SJSA1 (cell line): ENCODE measurements around the gene MBTPS1. TPM values are rescaled to one million over a fixed set of nuclear protein-coding genes. Genes with fewer than 3 reads are reported as not detected.
A peak's percentile ranks its signal among the peaks of the same experiment; 100 is the strongest.

Experiments
- DNase-seq, 2 experiments: peaks; one replicate each; pipeline ENCODE4 v3.0.0-alpha.2; 2015 to 2020; ENCODE audit warnings: low spot score in 2 of 2, low read depth in 1 of 2
- H3K27ac ChIP-seq: fragments of 250-450 bp; sonication (Bioruptor Pico); 2 replicates; pipeline ENCODE4 v1.5.1; 2020; ENCODE audit warnings: mild to moderate bottlenecking, moderate library complexity
- H3K27me3 ChIP-seq: fragments of 250-450 bp; sonication (Bioruptor Pico); replicated peaks from 2 replicates; pipeline ENCODE4 v1.5.1; 2020; ENCODE audit warnings: mild to moderate bottlenecking, moderate library complexity
- H3K36me3 ChIP-seq: fragments of 250-450 bp; sonication (Bioruptor Pico); 2 replicates; pipeline ENCODE4 v1.5.1; 2020; ENCODE audit warnings: mild to moderate bottlenecking
- H3K4me1 ChIP-seq: fragments of 250-450 bp; sonication (Bioruptor Pico); replicated peaks from 2 replicates; pipeline ENCODE4 v1.6.1; 2021; ENCODE audit warnings: mild to moderate bottlenecking
- H3K4me3 ChIP-seq: fragments of 250-450 bp; sonication (Bioruptor Pico); 2 replicates; pipeline ENCODE4 v1.5.1; 2020; ENCODE audit warnings: mild to moderate bottlenecking
- H3K9me3 ChIP-seq: fragments of 250-450 bp; sonication (Bioruptor Pico); replicated peaks from 2 replicates; pipeline ENCODE4 v1.5.1; 2020; ENCODE audit warnings: mild to moderate bottlenecking
- total RNA-seq: library from RNA; depleted of rRNA; stranded (reverse); fragments of >200 nt; shearing (Covaris generic); gene quantifications from 2 replicates; pipeline ENCODE4 v1.2.3, GENCODE V29; 2014

Gene MBTPS1
- total RNA-seq, 1 experiment from 2014 or later, result 64.9 TPM

DNA sequence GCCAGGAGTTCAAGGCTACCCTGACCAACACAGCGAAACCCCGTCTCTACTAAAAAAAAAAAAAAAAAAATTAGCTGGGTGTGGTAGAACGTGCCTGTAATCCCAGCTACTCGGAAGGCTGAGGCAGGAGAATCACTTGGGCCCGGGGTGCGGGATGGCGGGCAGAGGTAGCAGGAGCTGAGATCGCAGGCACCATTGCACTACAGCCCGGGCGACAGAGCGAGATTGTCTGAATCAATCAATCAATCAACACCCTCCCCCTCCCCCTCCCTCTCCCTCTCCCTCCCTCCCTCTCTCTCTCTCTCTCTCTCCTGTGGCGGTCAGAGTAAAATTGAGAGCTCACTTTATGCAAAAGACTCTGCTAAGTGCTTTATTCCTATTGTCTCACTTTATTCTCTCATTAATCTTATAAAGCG, 27.1 kb upstream of the MBTPS1 start:
- no peaks in the 10 kb centered on the region for H3K9me3 ChIP-seq
- no peak for DNase-seq
- peaks cover 2% of the 10 kb centered on the region; the same call in 1 of the 2 replicates for H3K27me3 ChIP-seq
- peak overlapping the region; percentile 88 for H3K4me3 ChIP-seq
- H3K4me1 ChIP-seq, result peaks cover 15% of the 10 kb centered on the region
- no peak overlapping the region for H3K27ac ChIP-seq
- no peaks in the 10 kb centered on the region for H3K36me3 ChIP-seq

- Histone ChIP-seq H3K4me1 (peaks cover 21% of the 10 kb centered on the region), H3K9me3 (no peaks in the 10 kb centered on the region), H3K4me3 (no peak overlapping the region), H3K27me3 (no peaks in the 10 kb centered on the region; the same call in 1 of the 2 replicates), H3K27ac (no peak overlapping the region), H3K36me3 (no peaks in the 10 kb centered on the region)
- DNase-seq, result no peak
Measured at GRCh38 chr16:84143081-84143480, 26.3 kb upstream of the MBTPS1 start.

- H3K9me3 ChIP-seq, result no peaks in the 10 kb centered on the region
- H3K4me1 ChIP-seq, result peaks cover 39% of the 10 kb centered on the region
- no peak overlapping the region for H3K27ac ChIP-seq
- no peaks in the 10 kb centered on the region for H3K36me3 ChIP-seq
- DNase-seq, result no peak
- no peaks in the 10 kb centered on the region for H3K27me3 ChIP-seq
- H3K4me3 ChIP-seq, result no peak overlapping the region
Measured at GRCh38 chr16:84141143-84141670, 24.5 kb upstream of the MBTPS1 start.

- H3K4me1 ChIP-seq, result peaks cover 42% of the 10 kb centered on the region
- no peaks in the 10 kb centered on the region for H3K9me3 ChIP-seq
- no peaks in the 10 kb centered on the region for H3K27me3 ChIP-seq
- no peak overlapping the region for H3K27ac ChIP-seq
- DNase-seq, result no peak
- H3K36me3 ChIP-seq, result no peaks in the 10 kb centered on the region
- H3K4me3 ChIP-seq, result no peak overlapping the region
Measured at GRCh38 chr16:84139628-84140258, 23.0 kb upstream of the MBTPS1 start.

DNA sequence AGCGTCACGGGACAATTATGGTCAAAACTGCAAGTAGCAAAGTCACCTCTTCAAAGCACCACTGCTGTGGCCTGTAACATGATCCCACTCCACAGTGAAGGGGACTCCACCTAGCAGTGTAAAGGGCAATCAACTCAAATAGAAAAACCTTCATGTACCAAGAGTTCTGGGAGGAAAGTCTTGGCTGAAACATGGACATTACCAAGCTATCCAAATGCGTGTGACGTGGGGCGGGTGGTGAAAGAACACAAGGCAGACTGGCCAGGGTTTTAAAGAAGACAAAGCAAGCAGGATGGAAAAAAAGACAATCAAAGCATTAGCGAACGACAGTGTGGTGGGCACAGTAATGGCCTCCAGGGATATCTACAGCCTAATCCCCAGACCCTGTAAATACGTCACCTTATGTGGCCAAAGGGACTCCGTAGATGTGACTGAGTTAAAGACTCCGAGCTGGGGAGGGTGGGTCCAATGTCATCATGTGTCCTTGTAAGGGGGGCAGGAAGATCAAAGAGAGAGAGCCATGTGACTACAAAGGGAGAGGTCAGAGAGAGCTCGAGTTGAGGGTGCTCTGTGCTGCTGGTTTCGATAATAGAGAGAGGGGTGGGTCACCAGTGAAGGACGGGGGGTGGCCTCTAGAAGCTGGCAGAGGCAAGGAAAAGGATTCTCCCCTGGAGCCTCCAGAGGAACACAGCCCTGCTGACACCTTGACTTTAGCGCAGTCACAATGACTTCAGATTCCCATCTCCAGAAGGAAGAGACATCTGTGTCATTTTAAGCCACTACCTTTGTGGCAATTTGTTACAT, 22.3 kb upstream of the MBTPS1 start:
- H3K9me3 ChIP-seq, result no peaks in the 10 kb centered on the region
- no peaks in the 10 kb centered on the region for H3K27me3 ChIP-seq
- no peak overlapping the region for H3K27ac ChIP-seq
- peak in 1 of 2 experiments; percentile 31 for DNase-seq
- no peaks in the 10 kb centered on the region for H3K36me3 ChIP-seq
- H3K4me1 ChIP-seq, result peaks cover 42% of the 10 kb centered on the region
- no peak overlapping the region for H3K4me3 ChIP-seq

DNA sequence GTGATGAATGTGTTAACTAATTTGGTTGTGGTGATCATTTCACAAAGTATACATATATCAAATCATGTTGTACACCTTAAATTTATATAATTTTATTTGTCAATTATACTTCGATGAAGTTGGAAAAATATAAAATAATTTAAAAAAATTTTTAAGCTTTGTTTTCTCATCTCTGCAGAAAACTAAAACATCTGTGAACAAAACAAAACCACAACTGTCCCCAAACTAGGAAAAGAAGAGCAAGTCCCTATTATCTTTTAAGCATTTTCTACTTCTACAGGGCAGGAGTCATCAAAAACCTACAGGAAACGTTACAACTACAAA, 21.7 kb upstream of the MBTPS1 start:
- H3K4me1 ChIP-seq, result peaks cover 42% of the 10 kb centered on the region
- no peaks in the 10 kb centered on the region for H3K27me3 ChIP-seq
- H3K4me3 ChIP-seq, result no peak overlapping the region
- H3K27ac ChIP-seq, result no peak overlapping the region
- DNase-seq, result no peak
- no peaks in the 10 kb centered on the region for H3K36me3 ChIP-seq
- H3K9me3 ChIP-seq, result no peaks in the 10 kb centered on the region

GRCh38 chr16:84137769-84138357, 21.1 kb upstream of the MBTPS1 start:
- no peak for DNase-seq
- Histone ChIP-seq H3K36me3 (no peaks in the 10 kb centered on the region), H3K9me3 (no peaks in the 10 kb centered on the region), H3K27me3 (no peaks in the 10 kb centered on the region), H3K4me1 (peaks cover 42% of the 10 kb centered on the region), H3K27ac (peak overlapping the region; percentile 35; the same call in 1 of the 2 replicates), H3K4me3 (no peak overlapping the region)

DNA sequence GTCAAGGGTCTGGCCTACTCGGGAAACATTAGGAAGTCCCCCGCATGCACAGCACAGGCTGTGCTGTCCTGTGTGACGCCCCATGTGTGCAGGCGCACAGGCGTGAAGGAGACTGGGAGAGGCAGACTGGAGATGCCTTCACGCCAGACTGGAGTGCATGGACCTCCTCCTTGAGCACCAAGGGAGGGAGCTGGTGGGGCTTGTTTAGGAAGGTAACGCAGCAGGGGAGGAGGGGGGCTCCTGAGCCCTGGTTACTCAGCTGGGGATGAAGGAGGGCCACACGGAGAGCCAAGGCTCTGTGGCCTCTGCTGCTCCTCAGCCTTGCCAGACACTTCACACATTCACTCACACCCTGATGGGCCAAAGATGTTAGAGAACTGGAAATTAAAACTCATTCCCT, 20.5 kb upstream of the MBTPS1 start:
- Histone ChIP-seq H3K4me3 (no peak overlapping the region), H3K36me3 (no peaks in the 10 kb centered on the region; the same call in 1 of the 2 replicates), H3K9me3 (no peaks in the 10 kb centered on the region), H3K27me3 (no peaks in the 10 kb centered on the region), H3K27ac (peak overlapping the region; percentile 35), H3K4me1 (peaks cover 42% of the 10 kb centered on the region)
- no peak for DNase-seq

- H3K4me1 ChIP-seq, result peaks cover 42% of the 10 kb centered on the region
- H3K27me3 ChIP-seq, result no peaks in the 10 kb centered on the region
- no peak overlapping the region for H3K4me3 ChIP-seq
- peak overlapping the region; percentile 35 for H3K27ac ChIP-seq
- no peaks in the 10 kb centered on the region for H3K9me3 ChIP-seq
- H3K36me3 ChIP-seq, result peaks cover 3% of the 10 kb centered on the region; the same call in 1 of the 2 replicates
- peak; percentile 64 to 67 for DNase-seq
Measured at GRCh38 chr16:84136331-84137125, 19.8 kb upstream of the MBTPS1 start.

- H3K36me3 ChIP-seq, result peaks cover 11% of the 10 kb centered on the region
- H3K27me3 ChIP-seq, result no peaks in the 10 kb centered on the region
- no peaks in the 10 kb centered on the region for H3K9me3 ChIP-seq
- peaks cover 26% of the 10 kb centered on the region for H3K4me1 ChIP-seq
- no peak for DNase-seq
- H3K4me3 ChIP-seq, result no peak overlapping the region
- H3K27ac ChIP-seq, result no peak overlapping the region
Measured at GRCh38 chr16:84132527-84133285, 16.0 kb upstream of the MBTPS1 start.

DNA sequence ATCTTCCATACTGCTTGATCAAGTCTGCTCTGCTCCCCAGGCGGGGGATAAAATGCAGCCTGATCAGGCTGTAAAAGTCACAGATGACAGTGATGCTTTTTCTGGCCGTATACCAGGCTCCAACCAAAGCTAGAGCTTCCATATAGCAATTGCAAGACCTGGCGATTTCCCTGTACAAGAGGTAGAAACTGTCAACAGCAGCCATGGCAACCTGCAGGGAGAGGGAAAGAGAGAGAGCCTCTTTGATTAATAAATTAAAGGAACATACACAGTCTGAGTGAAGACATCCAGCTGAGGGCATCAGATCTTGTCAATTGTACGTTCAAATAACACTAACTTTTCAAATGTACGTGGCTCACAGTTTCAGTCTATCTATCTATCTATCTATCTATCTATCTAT, 14.4 kb upstream of the MBTPS1 start:
- H3K27me3 ChIP-seq, result no peaks in the 10 kb centered on the region
- peaks cover 11% of the 10 kb centered on the region for H3K36me3 ChIP-seq
- H3K4me3 ChIP-seq, result no peak overlapping the region
- no peaks in the 10 kb centered on the region for H3K9me3 ChIP-seq
- H3K27ac ChIP-seq, result no peak overlapping the region
- H3K4me1 ChIP-seq, result peaks cover 10% of the 10 kb centered on the region
- no peak for DNase-seq

- H3K4me3 ChIP-seq, result no peak overlapping the region
- no peaks in the 10 kb centered on the region for H3K9me3 ChIP-seq
- peaks cover 17% of the 10 kb centered on the region; the same call in 1 of the 2 replicates for H3K36me3 ChIP-seq
- H3K27me3 ChIP-seq, result no peaks in the 10 kb centered on the region
- no peak for DNase-seq
- no peaks in the 10 kb centered on the region for H3K4me1 ChIP-seq
- H3K27ac ChIP-seq, result no peak overlapping the region
Measured at GRCh38 chr16:84124257-84125073, 7.7 kb upstream of the MBTPS1 start.
